Measurements from ENCODE around the gene CARD11.

DNA sequence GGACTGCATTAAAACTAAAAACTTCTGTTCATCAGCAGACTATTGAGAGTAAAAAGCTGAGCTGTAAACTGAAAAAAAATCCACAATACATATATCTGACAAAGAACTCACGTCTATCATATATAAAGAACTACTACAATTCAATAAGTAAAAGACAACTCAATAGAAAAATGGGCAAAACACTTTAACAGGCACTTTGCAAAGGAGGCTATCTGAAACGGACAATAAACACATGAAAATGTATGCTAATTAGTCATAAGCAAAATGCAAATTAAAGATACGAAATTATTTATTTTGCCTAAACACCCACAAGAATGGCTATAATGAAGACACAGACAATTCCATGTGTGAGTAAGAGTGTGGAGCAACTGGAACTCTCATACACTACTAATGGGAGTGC is 18.1 kb downstream of the CARD11 start:
- TF ChIP-seq, protein P1, sequence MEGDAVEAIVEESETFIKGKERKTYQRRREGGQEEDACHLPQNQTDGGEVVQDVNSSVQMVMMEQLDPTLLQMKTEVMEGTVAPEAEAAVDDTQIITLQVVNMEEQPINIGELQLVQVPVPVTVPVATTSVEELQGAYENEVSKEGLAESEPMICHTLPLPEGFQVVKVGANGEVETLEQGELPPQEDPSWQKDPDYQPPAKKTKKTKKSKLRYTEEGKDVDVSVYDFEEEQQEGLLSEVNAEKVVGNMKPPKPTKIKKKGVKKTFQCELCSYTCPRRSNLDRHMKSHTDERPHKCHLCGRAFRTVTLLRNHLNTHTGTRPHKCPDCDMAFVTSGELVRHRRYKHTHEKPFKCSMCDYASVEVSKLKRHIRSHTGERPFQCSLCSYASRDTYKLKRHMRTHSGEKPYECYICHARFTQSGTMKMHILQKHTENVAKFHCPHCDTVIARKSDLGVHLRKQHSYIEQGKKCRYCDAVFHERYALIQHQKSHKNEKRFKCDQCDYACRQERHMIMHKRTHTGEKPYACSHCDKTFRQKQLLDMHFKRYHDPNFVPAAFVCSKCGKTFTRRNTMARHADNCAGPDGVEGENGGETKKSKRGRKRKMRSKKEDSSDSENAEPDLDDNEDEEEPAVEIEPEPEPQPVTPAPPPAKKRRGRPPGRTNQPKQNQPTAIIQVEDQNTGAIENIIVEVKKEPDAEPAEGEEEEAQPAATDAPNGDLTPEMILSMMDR (IDR thresholded peaks at IDR 0.05; ENCODE audit: insufficient read depth, low read length) = no peak
- no peak for TF ChIP-seq SPI1 (IDR thresholded peaks at IDR 0.05; ENCODE audit: borderline replicate concordance, low read depth)
- TF ChIP-seq GABPA (IDR thresholded peaks at IDR 0.05; ENCODE audit: low read depth) = no peak
- no peak for TF ChIP-seq POLR2AphosphoS5 (IDR thresholded peaks at IDR 0.05; ENCODE audit: low read depth)

All from HL-60 (cell line).